ENCODE results near the gene SLC9A3.

SLC9A3 gene

GRCh38 chr5:455806-456205 lies 68.4 kb downstream of the SLC9A3 start:
- DNase-seq, result no peak

GRCh38 chr5:454936-455335 lies 69.3 kb downstream of the SLC9A3 start:
- DNase-seq, result no peak

- no peak for DNase-seq
Measured at GRCh38 chr5:453725-454481, 70.3 kb downstream of the SLC9A3 start.

GRCh38 chr5:452978-453710 lies 71.1 kb downstream of the SLC9A3 start:
- DNase-seq, result no peak

- DNase-seq, result no peak
Measured at GRCh38 chr5:451587-452458, 72.4 kb downstream of the SLC9A3 start.

GRCh38 chr5:449151-449550 lies 75.1 kb downstream of the SLC9A3 start:
- DNase-seq, result no peak

- DNase-seq, result no peak
Measured at GRCh38 chr5:448766-449090, 75.5 kb downstream of the SLC9A3 start.

GRCh38 chr5:448061-448765 lies 76.0 kb downstream of the SLC9A3 start:
- DNase-seq, result no peak

GRCh38 chr5:447501-447900 lies 76.7 kb downstream of the SLC9A3 start:
- no peak for DNase-seq

- peak; percentile 10 for DNase-seq
Measured at GRCh38 chr5:446883-447263, 77.4 kb downstream of the SLC9A3 start.

GRCh38 chr5:446066-446882 lies 78.0 kb downstream of the SLC9A3 start:
- DNase-seq, result no peak

- no peak for DNase-seq
Measured at GRCh38 chr5:445591-445990, 78.7 kb downstream of the SLC9A3 start.

GRCh38 chr5:444226-444625 lies 80.0 kb downstream of the SLC9A3 start:
- DNase-seq, result no peak

GRCh38 chr5:443239-444151 lies 80.8 kb downstream of the SLC9A3 start:
- DNase-seq, result no peak

- peak; percentile 53 for DNase-seq
Measured at GRCh38 chr5:442335-443238, 81.7 kb downstream of the SLC9A3 start, which contains the start of gene EXOC3. Gene EXOC3 (plus strand): TSS chr5:443176. CDS start chr5:446206, 3,030 bp downstream.

GRCh38 chr5:441996-442334 lies 82.3 kb downstream of the SLC9A3 start:
- DNase-seq, result no peak

GRCh38 chr5:440401-441201 lies 83.6 kb downstream of the SLC9A3 start:
- no peak for DNase-seq

GRCh38 chr5:439636-440035 lies 84.6 kb downstream of the SLC9A3 start:
- no peak for DNase-seq

GRCh38 chr5:439181-439580 lies 85.1 kb downstream of the SLC9A3 start:
- DNase-seq, result no peak

Measured in NCI-H446 treated with DMSO at 0.1 percent for 48 hours (cell line).